Vagina (tissue), 2 donors: Measurements from ENCODE around the gene ARHGAP10.

Experiments
- CTCF ChIP-seq, 3 experiments: fragments of 450-650 bp in 2 of 3; fragments of 200-600 bp in 1 of 3; sonication (generic) in 1 of 3; IDR thresholded peaks; one replicate each; pipeline ENCODE4 v1.5.1; 2017 to 2019; ENCODE audit warnings: antibody characterized with exemption in 3 of 3, mild to moderate bottlenecking in 2 of 3, moderate library complexity in 2 of 3
- POLR2A ChIP-seq, 2 donors: fragments of 450-650 bp; IDR thresholded peaks; one replicate each; pipeline ENCODE4 v1.6.1; 2017; ENCODE audit warnings: antibody characterized with exemption in 2 of 2, mild to moderate bottlenecking in 2 of 2, moderate library complexity in 2 of 2

GRCh38 chr4:147964266-147964880 is 232.5 kb downstream of the ARHGAP10 start:
- no peak for TF ChIP-seq CTCF (IDR thresholded peaks at IDR 0.05)
- no peak for TF ChIP-seq POLR2A (IDR thresholded peaks at IDR 0.05)
